PC-9 (cell line): ENCODE results near the gene HADH.

Experiments used
- EZH2 ChIP-seq: fragments of 200-600 bp; sonication (generic); IDR thresholded peaks from 2 replicates; pipeline ENCODE4 v1.8.0; 2017; ENCODE audit warnings: antibody characterized with exemption, low read depth
- TF ChIP-seq, protein P1 (sequence below): fragments of 200-600 bp; sonication (generic); conservative IDR thresholded peaks from 2 replicates; pipeline ENCODE4 v1.6.1; 2017; ENCODE audit warnings: mixed run types, antibody characterized with exemption, mild to moderate bottlenecking, moderate library complexity

DNA sequence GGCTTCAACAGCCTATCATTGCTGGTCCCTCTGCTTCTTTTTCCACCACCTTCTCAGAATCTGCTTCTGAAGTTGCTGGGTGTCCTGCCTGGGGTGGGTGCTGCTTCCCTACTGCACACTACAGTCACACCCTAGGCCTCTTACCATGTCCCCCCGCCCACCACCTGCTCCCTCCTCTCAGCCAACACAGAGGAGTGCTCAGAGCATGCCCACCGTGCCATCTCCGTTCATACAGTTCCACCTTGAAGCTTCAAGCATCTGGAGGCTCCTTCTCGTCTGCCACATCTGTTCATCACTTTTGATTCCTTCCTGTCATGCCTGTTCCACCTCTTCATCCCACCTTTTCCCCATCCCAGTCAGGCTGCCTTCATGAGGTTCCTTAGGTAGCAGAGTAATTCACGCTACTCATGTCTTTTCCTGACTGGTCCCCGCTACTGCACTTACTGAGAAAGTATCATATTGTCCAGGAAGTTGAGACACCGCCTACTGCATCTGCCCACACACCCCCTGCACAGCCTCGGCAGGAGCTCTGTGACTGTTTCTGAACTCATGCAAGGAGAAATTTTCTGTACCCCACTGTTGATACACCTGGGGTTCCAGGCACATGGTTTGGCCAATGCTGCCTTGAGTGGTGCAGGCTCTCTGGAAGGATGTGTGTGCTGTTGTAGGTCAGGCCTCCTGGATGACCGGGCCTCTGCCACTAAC, 39.5 kb downstream of the HADH start:
- TF ChIP-seq, protein P1, sequence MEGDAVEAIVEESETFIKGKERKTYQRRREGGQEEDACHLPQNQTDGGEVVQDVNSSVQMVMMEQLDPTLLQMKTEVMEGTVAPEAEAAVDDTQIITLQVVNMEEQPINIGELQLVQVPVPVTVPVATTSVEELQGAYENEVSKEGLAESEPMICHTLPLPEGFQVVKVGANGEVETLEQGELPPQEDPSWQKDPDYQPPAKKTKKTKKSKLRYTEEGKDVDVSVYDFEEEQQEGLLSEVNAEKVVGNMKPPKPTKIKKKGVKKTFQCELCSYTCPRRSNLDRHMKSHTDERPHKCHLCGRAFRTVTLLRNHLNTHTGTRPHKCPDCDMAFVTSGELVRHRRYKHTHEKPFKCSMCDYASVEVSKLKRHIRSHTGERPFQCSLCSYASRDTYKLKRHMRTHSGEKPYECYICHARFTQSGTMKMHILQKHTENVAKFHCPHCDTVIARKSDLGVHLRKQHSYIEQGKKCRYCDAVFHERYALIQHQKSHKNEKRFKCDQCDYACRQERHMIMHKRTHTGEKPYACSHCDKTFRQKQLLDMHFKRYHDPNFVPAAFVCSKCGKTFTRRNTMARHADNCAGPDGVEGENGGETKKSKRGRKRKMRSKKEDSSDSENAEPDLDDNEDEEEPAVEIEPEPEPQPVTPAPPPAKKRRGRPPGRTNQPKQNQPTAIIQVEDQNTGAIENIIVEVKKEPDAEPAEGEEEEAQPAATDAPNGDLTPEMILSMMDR, result no peak
- TF ChIP-seq EZH2, result no peak
